Right lobe of liver (tissue), 4 donors: ENCODE data around the gene SNED1.

Experiments
- POLR2A ChIP-seq: fragments of 450-650 bp; IDR thresholded peaks from one replicate; pipeline ENCODE4 v1.6.1; 2017; ENCODE audit warnings: antibody characterized with exemption, mild to moderate bottlenecking
- TF ChIP-seq, protein P1 (sequence below), 4 donors: fragments of 200-600 bp in 3 of 4; fragments of 450-650 bp in 1 of 4; IDR thresholded peaks; one replicate each; pipeline versions ENCODE4 v1.5.1 to v1.8.0; 2016 to 2022; ENCODE audit warnings: antibody characterized with exemption in 4 of 4, mild to moderate bottlenecking in 2 of 4
- donor health status: DM: no; HTN: no; CAD: no.
- donor health status: DM: no; HTN: no; CAD: no.
- donor health status: DM: no; HTN: yes; CAD: no.

DNA sequence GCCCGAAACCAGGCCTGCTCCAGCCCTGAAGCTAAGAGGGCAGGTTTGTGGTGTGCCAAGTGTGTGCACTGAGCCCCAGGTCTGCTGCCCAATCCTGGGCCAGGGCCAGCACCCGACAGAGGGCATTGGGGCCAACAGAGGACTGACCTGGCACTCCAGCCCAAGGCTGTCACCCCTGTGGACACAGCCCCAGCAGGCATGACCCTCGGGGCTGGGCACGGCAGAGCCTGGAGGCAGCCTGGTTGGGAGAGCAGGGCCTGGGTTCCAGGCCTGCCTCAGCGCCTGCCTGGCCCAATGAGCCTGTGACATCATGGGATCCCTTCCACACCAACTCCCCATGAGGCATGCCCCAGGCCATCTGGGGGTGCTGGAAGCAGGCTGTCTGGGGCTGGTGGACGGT is 10.8 kb upstream of the SNED1 start:
- no peak for TF ChIP-seq POLR2A
- TF ChIP-seq, protein P1, sequence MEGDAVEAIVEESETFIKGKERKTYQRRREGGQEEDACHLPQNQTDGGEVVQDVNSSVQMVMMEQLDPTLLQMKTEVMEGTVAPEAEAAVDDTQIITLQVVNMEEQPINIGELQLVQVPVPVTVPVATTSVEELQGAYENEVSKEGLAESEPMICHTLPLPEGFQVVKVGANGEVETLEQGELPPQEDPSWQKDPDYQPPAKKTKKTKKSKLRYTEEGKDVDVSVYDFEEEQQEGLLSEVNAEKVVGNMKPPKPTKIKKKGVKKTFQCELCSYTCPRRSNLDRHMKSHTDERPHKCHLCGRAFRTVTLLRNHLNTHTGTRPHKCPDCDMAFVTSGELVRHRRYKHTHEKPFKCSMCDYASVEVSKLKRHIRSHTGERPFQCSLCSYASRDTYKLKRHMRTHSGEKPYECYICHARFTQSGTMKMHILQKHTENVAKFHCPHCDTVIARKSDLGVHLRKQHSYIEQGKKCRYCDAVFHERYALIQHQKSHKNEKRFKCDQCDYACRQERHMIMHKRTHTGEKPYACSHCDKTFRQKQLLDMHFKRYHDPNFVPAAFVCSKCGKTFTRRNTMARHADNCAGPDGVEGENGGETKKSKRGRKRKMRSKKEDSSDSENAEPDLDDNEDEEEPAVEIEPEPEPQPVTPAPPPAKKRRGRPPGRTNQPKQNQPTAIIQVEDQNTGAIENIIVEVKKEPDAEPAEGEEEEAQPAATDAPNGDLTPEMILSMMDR (IDR thresholded peaks at IDR 0.05), result no peak
